H4 (cell line): ENCODE data around the gene RAB24. TPM values are rescaled to one million over a fixed set of nuclear protein-coding genes. Genes with fewer than 3 reads are reported as not detected.

ENCODE experiments used
- DNase-seq: peaks from one replicate; pipeline ENCODE4 v3.0.0-alpha.2; 2015; ENCODE audit warnings: low spot score
- total RNA-seq: library from RNA; depleted of rRNA; stranded (reverse); fragments of >200 nt; shearing (Covaris generic); gene quantifications from 2 replicates; pipeline ENCODE4 v1.2.3, GENCODE V29; 2014

RAB24 gene
- total RNA-seq, 1 experiment from 2014 or later: 28.1 TPM

- no peak for DNase-seq
Measured at GRCh38 chr5:177333420-177334154, 30.1 kb upstream of the RAB24 start.

- no peak for DNase-seq
Measured at GRCh38 chr5:177332896-177333260, 29.4 kb upstream of the RAB24 start.

GRCh38 chr5:177332031-177332895 lies 28.7 kb upstream of the RAB24 start:
- no peak for DNase-seq

- DNase-seq: no peak
Measured at GRCh38 chr5:177330991-177331842, 27.7 kb upstream of the RAB24 start.

GRCh38 chr5:177329883-177330282 lies 26.4 kb upstream of the RAB24 start:
- no peak for DNase-seq

- no peak for DNase-seq
Measured at GRCh38 chr5:177328545-177329231, 25.2 kb upstream of the RAB24 start.

GRCh38 chr5:177327539-177328522 lies 24.3 kb upstream of the RAB24 start:
- DNase-seq: peak; percentile 83

- no peak for DNase-seq
Measured at GRCh38 chr5:177325868-177326381, 22.4 kb upstream of the RAB24 start.

GRCh38 chr5:177320879-177321278 lies 17.4 kb upstream of the RAB24 start:
- DNase-seq: no peak

GRCh38 chr5:177319913-177320588 lies 16.5 kb upstream of the RAB24 start:
- DNase-seq: no peak

- peak; percentile 69 for DNase-seq
Measured at GRCh38 chr5:177317959-177318377, 14.4 kb upstream of the RAB24 start.

GRCh38 chr5:177316005-177316404 lies 12.5 kb upstream of the RAB24 start:
- DNase-seq: no peak

- DNase-seq: no peak
Measured at GRCh38 chr5:177315411-177315810, 11.9 kb upstream of the RAB24 start.

GRCh38 chr5:177314376-177315342 lies 11.1 kb upstream of the RAB24 start:
- no peak for DNase-seq

GRCh38 chr5:177313561-177314259 lies 10.2 kb upstream of the RAB24 start:
- no peak for DNase-seq

- DNase-seq: peak; percentile 70
Measured at GRCh38 chr5:177312649-177313181, 9.2 kb upstream of the RAB24 start.
